ENCODE data around the gene PLCH1. TPM values are rescaled to one million over a fixed set of nuclear protein-coding genes. Genes with fewer than 3 reads are reported as not detected.

PLCH1 gene
- total and polyA plus RNA-seq, 9 of the 15 experiments (the other 6 are each of a cell fraction or from before 2014, with no cell fraction given) = 0.17 to 0.62 (median 0.40) TPM

- TF ChIP-seq CUX1 (CRISPR knock-in tag; IDR thresholded peaks at IDR 0.05) (no peak), ZBTB8A (IDR thresholded peaks at IDR 0.05; ENCODE audit: partially characterized antibody) (no peak), CTBP1 (IDR thresholded peaks at IDR 0.05; ENCODE audit: borderline replicate concordance) (no peak), MEF2A (IDR thresholded peaks at IDR 0.05; ENCODE audit: control insufficient read depth, low read depth, low read length) (no peak), MEF2D (tag; conservative IDR thresholded peaks at IDR 0.05; ENCODE audit: low read depth) (no peak), ZNF398 (CRISPR knock-in tag; IDR thresholded peaks at IDR 0.05) (no peak), GTF3C2 (IDR thresholded peaks at IDR 0.05; ENCODE audit: borderline replicate concordance, extremely low read depth, insufficient read length) (no peak), ZKSCAN3 (CRISPR knock-in tag; IDR thresholded peaks at IDR 0.05) (no peak), ZNF436 (CRISPR knock-in tag; IDR thresholded peaks at IDR 0.05) (no peak), POLR3G (IDR thresholded peaks at IDR 0.05; ENCODE audit: extremely low read depth, insufficient read length, insufficient replicate concordance) (no peak), MXD1 (CRISPR knock-in tag; IDR thresholded peaks at IDR 0.05; ENCODE audit: borderline replicate concordance, poor library complexity, severe bottlenecking) (no peak), ATF4 (CRISPR knock-in tag; IDR thresholded peaks at IDR 0.05) (no peak), POLR2B (IDR thresholded peaks at IDR 0.05; ENCODE audit: low read depth, partially characterized antibody) (no peak)
These were observed 3.8 kb downstream of the PLCH1 start (continued) for GRCh38 chr3:155741101-155741500.

Data from K562 (cell line).